HEK293 (cell line): ENCODE measurements around the gene LTN1.

Experiments
- CTCF ChIA-PET: fragments of 350-600 bp; formaldehyde crosslinking; extraction: SDS; loops from one replicate; lab custom pipeline; 2021; ENCODE audit warnings: antibody characterized with exemption; lab: Yijun Ruan, JAX
- POLR2A ChIA-PET: fragments of 300-600 bp; formaldehyde crosslinking; extraction: SDS; loops from one replicate; lab custom pipeline; 2020; ENCODE audit warnings: antibody characterized with exemption, inconsistent platforms; lab: Yijun Ruan, JAX
- H3K27ac ChIP-seq: fragments of 200-500 bp; sonication (Bioruptor generic); 2 replicates; pipeline ENCODE4 v1.5.1; 2014; ENCODE audit warnings: low read depth, low read length, control low read depth, inconsistent platforms; ENCODE audit errors: extremely low read depth
- H3K36me3 ChIP-seq, 2 experiments: fragments of 200-500 bp in 1 of 2; sonication (Bioruptor generic) in 1 of 2; 1 replicate in 1 of 2; 2 replicates in 1 of 2; pipeline ENCODE4 v1.5.1; 2014 to 2017; ENCODE audit warnings: inconsistent platforms in 2 of 2, low read length in 2 of 2; ENCODE audit not compliant: control insufficient read depth in 2 of 2, insufficient read depth in 1 of 2
- H3K4me1 ChIP-seq: fragments of 200-500 bp; sonication (Bioruptor generic); 2 replicates; pipeline ENCODE4 v1.5.1; 2014; ENCODE audit warnings: mild to moderate bottlenecking, low read length, inconsistent platforms; ENCODE audit not compliant: control insufficient read depth, insufficient read depth
- H3K4me3 ChIP-seq: 2 replicates; pipeline ENCODE4 v1.5.1; 2011; ENCODE audit warnings: low read depth, mild to moderate bottlenecking, control low read depth, low read length, moderate library complexity
- H3K9me3 ChIP-seq: fragments of 200-500 bp; sonication (Bioruptor generic); 2 replicates; pipeline ENCODE4 v1.5.1; 2014; ENCODE audit warnings: low read depth, low read length, inconsistent platforms; ENCODE audit not compliant: control insufficient read depth, insufficient read depth
- ATF2 ChIP-seq: fragments of 450-650 bp; formaldehyde crosslinking; IDR thresholded peaks from 2 replicates; pipeline ENCODE4 v1.5.1; 2016; ENCODE audit warnings: missing biosample characterization, missing genetic modification characterization, low read depth
- BCL6B ChIP-seq: fragments of 450-650 bp; formaldehyde crosslinking; IDR thresholded peaks from 2 replicates; pipeline ENCODE4 v1.5.1; 2017; ENCODE audit warnings: missing biosample characterization, missing genetic modification characterization
- FEZF1 ChIP-seq: fragments of 450-650 bp; formaldehyde crosslinking; IDR thresholded peaks from 2 replicates; pipeline ENCODE4 v1.5.1; 2016; ENCODE audit warnings: missing biosample characterization, missing genetic modification characterization
- GLIS1 ChIP-seq: fragments of 450-650 bp; formaldehyde crosslinking; IDR thresholded peaks from 2 replicates; pipeline ENCODE4 v1.5.1; 2016; ENCODE audit warnings: missing biosample characterization, missing genetic modification characterization
- GLIS2 ChIP-seq: fragments of 450-650 bp; formaldehyde crosslinking; IDR thresholded peaks from 2 replicates; pipeline ENCODE4 v1.5.1; 2016; ENCODE audit warnings: missing biosample characterization, missing genetic modification characterization
- MYNN ChIP-seq: fragments of 450-650 bp; formaldehyde crosslinking; IDR thresholded peaks from 2 replicates; pipeline ENCODE4 v1.5.1; 2016; ENCODE audit warnings: missing biosample characterization, missing genetic modification characterization, borderline replicate concordance
- MZF1 ChIP-seq: fragments of 450-650 bp; formaldehyde crosslinking; IDR thresholded peaks from 2 replicates; pipeline ENCODE4 v1.5.1; 2017; ENCODE audit warnings: missing biosample characterization, missing genetic modification characterization, borderline replicate concordance
- OSR2 ChIP-seq: fragments of 450-650 bp; formaldehyde crosslinking; IDR thresholded peaks from 2 replicates; pipeline ENCODE4 v1.5.1; 2016; ENCODE audit warnings: missing biosample characterization, missing genetic modification characterization
- PRDM10 ChIP-seq: fragments of 450-650 bp; formaldehyde crosslinking; IDR thresholded peaks from 2 replicates; pipeline ENCODE4 v1.5.1; 2016; ENCODE audit warnings: missing biosample characterization, missing genetic modification characterization
- PRDM6 ChIP-seq: fragments of 450-650 bp; formaldehyde crosslinking; IDR thresholded peaks from 2 replicates; pipeline ENCODE4 v1.5.1; 2017; ENCODE audit warnings: missing biosample characterization, missing genetic modification characterization
- SCRT1 ChIP-seq: fragments of 450-650 bp; formaldehyde crosslinking; IDR thresholded peaks from 2 replicates; pipeline ENCODE4 v1.5.1; 2016; ENCODE audit warnings: missing biosample characterization, missing genetic modification characterization, borderline replicate concordance
- SCRT2 ChIP-seq: fragments of 450-650 bp; formaldehyde crosslinking; IDR thresholded peaks from 2 replicates; pipeline ENCODE4 v1.5.1; 2016; ENCODE audit warnings: missing biosample characterization, missing genetic modification characterization
- ZBTB17 ChIP-seq: fragments of 450-650 bp; formaldehyde crosslinking; IDR thresholded peaks from 2 replicates; pipeline ENCODE4 v1.5.1; 2016; ENCODE audit warnings: missing biosample characterization, missing genetic modification characterization
- ZBTB7A ChIP-seq: fragments of 450-650 bp; formaldehyde crosslinking; IDR thresholded peaks from 2 replicates; pipeline ENCODE4 v1.5.1; 2016; ENCODE audit warnings: low read depth, missing biosample characterization, missing genetic modification characterization
- ZNF133 ChIP-seq: fragments of 450-650 bp; formaldehyde crosslinking; IDR thresholded peaks from 2 replicates; pipeline ENCODE4 v1.5.1; 2016; ENCODE audit warnings: missing biosample characterization, missing genetic modification characterization
- ZNF394 ChIP-seq: fragments of 450-650 bp; formaldehyde crosslinking; IDR thresholded peaks from 2 replicates; pipeline ENCODE4 v1.5.1; 2016; ENCODE audit warnings: missing biosample characterization, missing genetic modification characterization, mild to moderate bottlenecking, moderate library complexity, borderline replicate concordance
- ZNF423 ChIP-seq: fragments of 450-650 bp; formaldehyde crosslinking; IDR thresholded peaks from 2 replicates; pipeline ENCODE4 v1.5.1; 2016; ENCODE audit warnings: missing biosample characterization, missing genetic modification characterization
- ZNF514 ChIP-seq: fragments of 450-650 bp; formaldehyde crosslinking; IDR thresholded peaks from 2 replicates; pipeline ENCODE4 v1.5.1; 2016; ENCODE audit warnings: missing biosample characterization, missing genetic modification characterization
- ZNF837 ChIP-seq: fragments of 450-650 bp; formaldehyde crosslinking; IDR thresholded peaks from 2 replicates; pipeline ENCODE4 v1.5.1; 2016; ENCODE audit warnings: missing biosample characterization, missing genetic modification characterization

Gene LTN1

GRCh38 chr21:28899220-28899619, 93.5 kb downstream of the LTN1 start (continued):
- TF ChIP-seq PRDM10 (tag by site-specific recombination) (no peak), ZBTB7A (tag by site-specific recombination) (no peak)

GRCh38 chr21:28893687-28894086, 99.0 kb downstream of the LTN1 start:
- H3K4me1 ChIP-seq: peaks cover 6% of the 10 kb centered on the region; the same call in 1 of the 2 replicates
- no peaks in the 10 kb centered on the region for H3K36me3 ChIP-seq
- H3K9me3 ChIP-seq: no peaks in the 10 kb centered on the region
- POLR2A ChIA-PET: interaction anchor here (2.0 kb wide), 1 partner anchor 9 kb away, joined by 6 read pairs; no protein-coding TSS in a partner anchor
- CTCF ChIA-PET: interaction anchor here (0.9 kb wide), 1 partner anchor 24 kb away, joined by 3 read pairs; no protein-coding TSS in a partner anchor
- H3K27ac ChIP-seq: no peak overlapping the region
- TF ChIP-seq MZF1 (peak; percentile 55; the same call in 1 of the 2 replicates), GLIS2 (no peak)
- TF ChIP-seq, all 188 proteins: peak for 1
- no peak overlapping the region for H3K4me3 ChIP-seq

- no peak overlapping the region for H3K27ac ChIP-seq
- H3K9me3 ChIP-seq: no peaks in the 10 kb centered on the region
- H3K4me3 ChIP-seq: no peak overlapping the region
- TF ChIP-seq ZNF423 (tag by site-specific recombination): 0 out of 2 replicates have a peak, but pooled peaks have one; percentile 48
- peak; percentile 52 for TF ChIP-seq ZBTB17 (tag by site-specific recombination)
- no peak for TF ChIP-seq ZNF514 (tag by site-specific recombination)
- no peak for TF ChIP-seq MYNN
- TF ChIP-seq BCL6B: peak; percentile 96
- TF ChIP-seq ATF2: peak; percentile 57; the same call in 1 of the 2 replicates
- TF ChIP-seq SCRT2 (tag by site-specific recombination): peak; percentile 80
- peak; percentile 79 for TF ChIP-seq PRDM6
- 0 out of 2 replicates have a peak, but pooled peaks have one; percentile 58 for TF ChIP-seq SCRT1 (tag by site-specific recombination)
- no peak; the same call in 1 of the 2 replicates for TF ChIP-seq FEZF1 (tag by site-specific recombination)
- TF ChIP-seq OSR2 (tag by site-specific recombination): peak; percentile 10; the same call in 1 of the 2 replicates
- TF ChIP-seq ZNF394 (tag by site-specific recombination): peak; percentile 41; the same call in 1 of the 2 replicates
- TF ChIP-seq GLIS1: peak; percentile 53; the same call in 1 of the 2 replicates
- TF ChIP-seq ZNF133 (tag by site-specific recombination): no peak
- TF ChIP-seq ZNF837: no peak
- CTCF ChIA-PET: no interaction called here
- no peaks in the 10 kb centered on the region for H3K4me1 ChIP-seq
- POLR2A ChIA-PET: no interaction called here
- no peaks in the 10 kb centered on the region for H3K36me3 ChIP-seq
Measured at GRCh38 chr21:28892199-28893111, 100.2 kb downstream of the LTN1 start.
